ENCODE results near the gene PTPRN2.

- TF ChIP-seq RAD21 (IDR thresholded peaks at IDR 0.05; ENCODE audit: low read depth) (no peak), POLR2AphosphoS5 (IDR thresholded peaks at IDR 0.05; ENCODE audit: low read depth, low read length) (no peak), POLR2A (IDR thresholded peaks at IDR 0.05; ENCODE audit: borderline replicate concordance, extremely low read depth, insufficient read depth, insufficient read length) (no peak)
Measured at GRCh38 chr7:157524731-157525130, 1062.9 kb downstream of the PTPRN2 start.
